GM12878 (cell line): Measurements from ENCODE around the gene SFXN5. TPM values are rescaled to one million over a fixed set of nuclear protein-coding genes. Genes with fewer than 3 reads are reported as not detected.

Source experiments
- ATAC-seq: fragments of 200-7000 bp; cut with Tn5 transposase; 3 replicates; pipeline ENCODE4 v1.9.1; 2020; ENCODE audit warnings: mild to moderate bottlenecking, moderate library complexity
- BruUV-seq: library from RNA; stranded (reverse); fragments of 400-500 nt; replicated peaks from 2 replicates; lab custom pipeline; 2021; lab: Mats Ljungman, UMichigan
- CTCF ChIA-PET: fragments of 300-600 bp; sonication (Branson Sonifier 250); formaldehyde crosslinking; extraction: SDS; loops from one replicate; lab custom pipeline; 2021; ENCODE audit warnings: inconsistent platforms; lab: Yijun Ruan, JAX
- POLR2A ChIA-PET: fragments of 350-600 bp; formaldehyde crosslinking; extraction: SDS; loops from one replicate; lab custom pipeline; 2021; ENCODE audit warnings: inconsistent platforms; lab: Charles Lee
- RAD21 ChIA-PET: fragments of 300-600 bp; sonication (Branson Sonifier 250); formaldehyde crosslinking; loops from one replicate; lab custom pipeline; 2023; ENCODE audit warnings: antibody characterized with exemption; ENCODE audit not compliant: unreplicated experiment; lab: Charles Lee
- SMC1A ChIA-PET: fragments of 300-600 bp; sonication (Branson Sonifier 250); formaldehyde crosslinking; loops from one replicate; lab custom pipeline; 2023; ENCODE audit not compliant: unreplicated experiment, uncharacterized antibody; lab: Charles Lee
- DNase-seq: peaks from one replicate; pipeline ENCODE4 v3.0.0-alpha.2; 2011; ENCODE audit warnings: low read depth, low spot score
- FAIRE-seq: peaks from 3 replicates; lab custom pipeline; 2011; peaks lifted over from hg19 to GRCh38; lab: Jason Lieb, UNC
- H2AFZ ChIP-seq: 2 replicates; pipeline ENCODE4 v1.6.0; 2011; ENCODE audit warnings: low read depth, low read length, control low read depth; ENCODE audit not compliant: control insufficient read depth
- H3K27ac ChIP-seq: 2 replicates; pipeline ENCODE4 v1.5.1; 2011; ENCODE audit warnings: control low read depth; ENCODE audit not compliant: control insufficient read depth, insufficient read depth
- H3K27me3 ChIP-seq, 2 experiments: replicated peaks in 1 of 2; 2 replicates each; pipeline versions ENCODE4 v1.6.0 to v1.6.1; 2011; ENCODE audit warnings: low read length in 1 of 2; ENCODE audit not compliant: control insufficient read depth in 2 of 2, insufficient read depth in 2 of 2
- H3K36me3 ChIP-seq, 2 experiments: 2 replicates each; pipeline ENCODE4 v1.5.1; 2011; ENCODE audit warnings: low read length in 1 of 2; ENCODE audit not compliant: control insufficient read depth in 2 of 2, insufficient read depth in 2 of 2
- H3K4me1 ChIP-seq: 2 replicates; pipeline ENCODE4 v1.6.1; 2011; ENCODE audit warnings: mild to moderate bottlenecking, low read length, moderate library complexity, mixed read lengths; ENCODE audit not compliant: control insufficient read depth, insufficient read depth
- H3K4me2 ChIP-seq: 2 replicates; pipeline ENCODE4 v1.6.0; 2011; ENCODE audit warnings: control low read depth; ENCODE audit not compliant: control insufficient read depth, insufficient read depth
- H3K4me3 ChIP-seq: fragments of 200-600 bp; sonication (generic); 2 replicates; pipeline ENCODE4 v1.5.1; 2016
- H3K79me2 ChIP-seq: 2 replicates; pipeline ENCODE4 v1.6.0; 2011; ENCODE audit warnings: low read length; ENCODE audit not compliant: control insufficient read depth, insufficient read depth
- H3K9ac ChIP-seq: 2 replicates; pipeline ENCODE4 v1.8.0; 2011; ENCODE audit warnings: low read length, control low read depth, mixed read lengths; ENCODE audit not compliant: control insufficient read depth, insufficient read depth
- H3K9me3 ChIP-seq: replicated peaks from 3 replicates; pipeline ENCODE4 v1.5.1; 2011; ENCODE audit warnings: mild to moderate bottlenecking, low read length; ENCODE audit not compliant: control insufficient read depth, insufficient read depth
- H4K20me1 ChIP-seq: 2 replicates; pipeline ENCODE4 v1.6.0; 2011; ENCODE audit not compliant: control insufficient read depth, insufficient read depth
- CREM ChIP-seq: IDR thresholded peaks from 2 replicates; pipeline ENCODE4 v1.6.1; 2014; ENCODE audit warnings: antibody characterized with exemption, low read depth
- CUX1 ChIP-seq: IDR thresholded peaks from 2 replicates; pipeline ENCODE4 v1.6.1; 2012; ENCODE audit warnings: improper control_type of control experiment, low read depth, low read length; ENCODE audit not compliant: insufficient replicate concordance
- KAT2A ChIP-seq: conservative IDR thresholded peaks from 2 replicates; pipeline ENCODE4 v1.6.1; 2011; ENCODE audit warnings: low read depth, low read length; ENCODE audit not compliant: control insufficient read depth
- MTA3 ChIP-seq: IDR thresholded peaks from 2 replicates; pipeline ENCODE4 v1.6.1; 2012; ENCODE audit warnings: low read length, inconsistent platforms, borderline replicate concordance
- WGBS: methylation state at CpG from one replicate; pipeline ENCODE4 v1.1.6; 2016; ENCODE audit warnings: low lambda C conversion rate; ENCODE audit not compliant: insufficient replicate concordance, insufficient coverage; ENCODE audit errors: missing lambda C conversion rate; 5-methylcytosine and 5-hydroxymethylcytosine counted together
- in situ Hi-C: fragments of 300-500 bp; cut with MboI; formaldehyde crosslinking; loops from 9 replicates; pipeline ENCODE4 v1.14.3; 2018; ENCODE audit warnings: mixed read lengths
- intact Hi-C: fragments of 100-400 bp; cut with micrococcal nuclease; formaldehyde crosslinking; loops from one replicate; pipeline ENCODE4 v1.14.2; 2022; ENCODE audit not compliant: unreplicated experiment
- polyA plus RNA-seq, 11 experiments: library from polyadenylated mRNA; depleted of rRNA in 4 of 11; unstranded in 6 of 11; stranded (reverse) in 5 of 11; fragments of >200 nt; fragmentation: Nextera tagmentation in 4 of 11; fragmentation: Illumina TruSeq in 1 of 11; extraction: Ambion mirVana in 4 of 11; extraction: Trizol in 1 of 11; gene quantifications; 1 replicate in 1 of 11; 2 replicates in 10 of 11; pipeline versions ENCODE4 v1.2.1 to v1.2.3, GENCODE V29; 2011 to 2016; ENCODE audit warnings: inconsistent platforms in 2 of 11, missing spikeins in 2 of 11, low read depth in 1 of 11
- total RNA-seq, 4 experiments: library from RNA; depleted of rRNA in 3 of 4; stranded (reverse); fragments of >200 nt in 3 of 4; fragmentation: Illumina TruSeq in 1 of 4; extraction: Trizol in 1 of 4; gene quantifications; 2 replicates each; pipeline versions ENCODE4 v1.2.1 to v1.2.3, GENCODE V29; 2013 to 2021
- TF ChIP-seq, protein P1 (sequence below): fragments of 450-650 bp; IDR thresholded peaks from 2 replicates; pipeline ENCODE4 v1.6.1; 2017; ENCODE audit warnings: antibody characterized with exemption, mild to moderate bottlenecking, moderate library complexity
- TF ChIP-seq, protein P2 (sequence below): fragments of 450-650 bp; IDR thresholded peaks from 2 replicates; pipeline ENCODE4 v1.6.1; 2016; ENCODE audit warnings: mild to moderate bottlenecking
- TF ChIP-seq, protein P3 (sequence below): fragments of 450-650 bp; IDR thresholded peaks from 2 replicates; pipeline ENCODE4 v1.6.1; 2018; ENCODE audit warnings: borderline replicate concordance, mild to moderate bottlenecking; ENCODE audit not compliant: partially characterized antibody
- TF ChIP-seq, protein P4 (sequence below): fragments of 150-350 bp; IDR thresholded peaks from 2 replicates; pipeline ENCODE4 v1.6.1; 2014; ENCODE audit warnings: mild to moderate bottlenecking, low read depth, low read length

SFXN5 gene
- total and polyA plus RNA-seq, 10 of the 15 experiments (the other 5 are each of a cell fraction or from before 2014, with no cell fraction given), result 3.3 to 15.9 (median 11.2) TPM

GRCh38 chr2:72938455-72938854 is 133.1 kb downstream of the SFXN5 start (continued):
- TF ChIP-seq KAT2A (no peak), CREM (no peak), MTA3 (no peak)
- TF ChIP-seq, protein P1, sequence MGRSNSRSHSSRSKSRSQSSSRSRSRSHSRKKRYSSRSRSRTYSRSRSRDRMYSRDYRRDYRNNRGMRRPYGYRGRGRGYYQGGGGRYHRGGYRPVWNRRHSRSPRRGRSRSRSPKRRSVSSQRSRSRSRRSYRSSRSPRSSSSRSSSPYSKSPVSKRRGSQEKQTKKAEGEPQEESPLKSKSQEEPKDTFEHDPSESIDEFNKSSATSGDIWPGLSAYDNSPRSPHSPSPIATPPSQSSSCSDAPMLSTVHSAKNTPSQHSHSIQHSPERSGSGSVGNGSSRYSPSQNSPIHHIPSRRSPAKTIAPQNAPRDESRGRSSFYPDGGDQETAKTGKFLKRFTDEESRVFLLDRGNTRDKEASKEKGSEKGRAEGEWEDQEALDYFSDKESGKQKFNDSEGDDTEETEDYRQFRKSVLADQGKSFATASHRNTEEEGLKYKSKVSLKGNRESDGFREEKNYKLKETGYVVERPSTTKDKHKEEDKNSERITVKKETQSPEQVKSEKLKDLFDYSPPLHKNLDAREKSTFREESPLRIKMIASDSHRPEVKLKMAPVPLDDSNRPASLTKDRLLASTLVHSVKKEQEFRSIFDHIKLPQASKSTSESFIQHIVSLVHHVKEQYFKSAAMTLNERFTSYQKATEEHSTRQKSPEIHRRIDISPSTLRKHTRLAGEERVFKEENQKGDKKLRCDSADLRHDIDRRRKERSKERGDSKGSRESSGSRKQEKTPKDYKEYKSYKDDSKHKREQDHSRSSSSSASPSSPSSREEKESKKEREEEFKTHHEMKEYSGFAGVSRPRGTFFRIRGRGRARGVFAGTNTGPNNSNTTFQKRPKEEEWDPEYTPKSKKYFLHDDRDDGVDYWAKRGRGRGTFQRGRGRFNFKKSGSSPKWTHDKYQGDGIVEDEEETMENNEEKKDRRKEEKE, result no peak
- TF ChIP-seq, protein P2, sequence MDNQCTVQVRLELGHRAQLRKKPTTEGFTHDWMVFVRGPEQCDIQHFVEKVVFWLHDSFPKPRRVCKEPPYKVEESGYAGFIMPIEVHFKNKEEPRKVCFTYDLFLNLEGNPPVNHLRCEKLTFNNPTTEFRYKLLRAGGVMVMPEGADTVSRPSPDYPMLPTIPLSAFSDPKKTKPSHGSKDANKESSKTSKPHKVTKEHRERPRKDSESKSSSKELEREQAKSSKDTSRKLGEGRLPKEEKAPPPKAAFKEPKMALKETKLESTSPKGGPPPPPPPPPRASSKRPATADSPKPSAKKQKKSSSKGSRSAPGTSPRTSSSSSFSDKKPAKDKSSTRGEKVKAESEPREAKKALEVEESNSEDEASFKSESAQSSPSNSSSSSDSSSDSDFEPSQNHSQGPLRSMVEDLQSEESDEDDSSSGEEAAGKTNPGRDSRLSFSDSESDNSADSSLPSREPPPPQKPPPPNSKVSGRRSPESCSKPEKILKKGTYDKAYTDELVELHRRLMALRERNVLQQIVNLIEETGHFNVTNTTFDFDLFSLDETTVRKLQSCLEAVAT, result no peak

- Histone ChIP-seq H3K36me3 (no peaks in the 10 kb centered on the region), H4K20me1 (no peaks in the 10 kb centered on the region; the same call in 1 of the 2 replicates), H3K4me3 (no peak overlapping the region), H3K79me2 (no peaks in the 10 kb centered on the region), H3K27ac (no peak overlapping the region), H2AFZ (no peak overlapping the region), H3K9ac (no peak overlapping the region), H3K27me3 (no peaks in the 10 kb centered on the region), H3K4me2 (no peak overlapping the region), H3K4me1 (no peaks in the 10 kb centered on the region; the same call in 1 of the 2 replicates), H3K9me3 (no peaks in the 10 kb centered on the region)
- in situ Hi-C loops, result no loop called here
- POLR2A ChIA-PET, result no interaction called here
- BruUV-seq, result no TSS peak
- intact Hi-C loops, result no loop called here
- CTCF ChIA-PET, result interaction anchor here (1.5 to 8.0 kb wide), 3 partner anchors 11 to 50 kb away, joined by 4 to 117 read pairs (median 6); partner anchors contain the start of gene SPR
- RAD21 ChIA-PET, result interaction anchor here (1.0 kb wide), 1 partner anchor 43 kb away, joined by 3 read pairs; no protein-coding TSS in a partner anchor
- DNase-seq (no peak), FAIRE-seq (no peak), ATAC-seq (no peak)
- whole genome bisulfite sequencing, result 50% methylated on average over 15 of the region's 15 CpGs
- SMC1A ChIA-PET, result no interaction called here
- TF ChIP-seq, protein P3, sequence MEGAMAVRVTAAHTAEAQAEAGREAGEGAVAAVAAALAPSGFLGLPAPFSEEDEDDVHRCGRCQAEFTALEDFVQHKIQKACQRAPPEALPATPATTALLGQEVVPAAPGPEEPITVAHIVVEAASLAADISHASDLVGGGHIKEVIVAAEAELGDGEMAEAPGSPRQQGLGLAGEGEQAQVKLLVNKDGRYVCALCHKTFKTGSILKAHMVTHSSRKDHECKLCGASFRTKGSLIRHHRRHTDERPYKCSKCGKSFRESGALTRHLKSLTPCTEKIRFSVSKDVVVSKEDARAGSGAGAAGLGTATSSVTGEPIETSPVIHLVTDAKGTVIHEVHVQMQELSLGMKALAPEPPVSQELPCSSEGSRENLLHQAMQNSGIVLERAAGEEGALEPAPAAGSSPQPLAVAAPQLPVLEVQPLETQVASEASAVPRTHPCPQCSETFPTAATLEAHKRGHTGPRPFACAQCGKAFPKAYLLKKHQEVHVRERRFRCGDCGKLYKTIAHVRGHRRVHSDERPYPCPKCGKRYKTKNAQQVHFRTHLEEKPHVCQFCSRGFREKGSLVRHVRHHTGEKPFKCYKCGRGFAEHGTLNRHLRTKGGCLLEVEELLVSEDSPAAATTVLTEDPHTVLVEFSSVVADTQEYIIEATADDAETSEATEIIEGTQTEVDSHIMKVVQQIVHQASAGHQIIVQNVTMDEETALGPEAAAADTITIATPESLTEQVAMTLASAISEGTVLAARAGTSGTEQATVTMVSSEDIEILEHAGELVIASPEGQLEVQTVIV, result no peak
- no peak for TF ChIP-seq CUX1
- TF ChIP-seq, protein P4, sequence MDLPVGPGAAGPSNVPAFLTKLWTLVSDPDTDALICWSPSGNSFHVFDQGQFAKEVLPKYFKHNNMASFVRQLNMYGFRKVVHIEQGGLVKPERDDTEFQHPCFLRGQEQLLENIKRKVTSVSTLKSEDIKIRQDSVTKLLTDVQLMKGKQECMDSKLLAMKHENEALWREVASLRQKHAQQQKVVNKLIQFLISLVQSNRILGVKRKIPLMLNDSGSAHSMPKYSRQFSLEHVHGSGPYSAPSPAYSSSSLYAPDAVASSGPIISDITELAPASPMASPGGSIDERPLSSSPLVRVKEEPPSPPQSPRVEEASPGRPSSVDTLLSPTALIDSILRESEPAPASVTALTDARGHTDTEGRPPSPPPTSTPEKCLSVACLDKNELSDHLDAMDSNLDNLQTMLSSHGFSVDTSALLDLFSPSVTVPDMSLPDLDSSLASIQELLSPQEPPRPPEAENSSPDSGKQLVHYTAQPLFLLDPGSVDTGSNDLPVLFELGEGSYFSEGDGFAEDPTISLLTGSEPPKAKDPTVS, result no peak
Observed at GRCh38 chr2:72937356-72937669, 134.2 kb downstream of the SFXN5 start.
